GM21723 (cell line): Measurements from ENCODE around the gene COX14.
"Not testable (repeated sequence)": the region's sequence is repeated elsewhere in the genome, so short reads cannot be mapped to it uniquely, and the experiment has no call there.

Experiments used
- ATAC-seq: cut with Tn5 transposase; IDR thresholded peaks from one replicate; pipeline ENCODE4 v1.9.1; 2021; ENCODE audit warnings: mild to moderate bottlenecking, moderate library complexity; ENCODE audit not compliant: unreplicated experiment

Gene COX14

GRCh38 chr12:50107416-50108268, 4.4 kb upstream of the COX14 start:
- no peak for ATAC-seq

GRCh38 chr12:50109319-50109718, 2.7 kb upstream of the COX14 start:
- no peak for ATAC-seq

GRCh38 chr12:50110127-50110761, 1.8 kb upstream of the COX14 start:
- ATAC-seq: peak; percentile 15

- no peak for ATAC-seq
These were observed 1.2 kb upstream of the COX14 start for GRCh38 chr12:50110762-50111351.

- ATAC-seq: peak; percentile 7
These were observed 692 bp upstream of the COX14 start for GRCh38 chr12:50111395-50111692.

- no peak for ATAC-seq
These were observed 601 bp downstream of the COX14 start for GRCh38 chr12:50112456-50113218.

GRCh38 chr12:50117057-50117622, 5.1 kb downstream of the COX14 start:
- no peak for ATAC-seq

GRCh38 chr12:50119387-50119786, 7.4 kb downstream of the COX14 start:
- no peak for ATAC-seq

GRCh38 chr12:50120521-50120920, 8.5 kb downstream of the COX14 start:
- no peak for ATAC-seq

- no peak for ATAC-seq
These were observed 8.9 kb downstream of the COX14 start for GRCh38 chr12:50120953-50121352.

- no peak for ATAC-seq
These were observed 9.6 kb downstream of the COX14 start for GRCh38 chr12:50121641-50122040.

GRCh38 chr12:50123203-50123602, 11.2 kb downstream of the COX14 start:
- ATAC-seq: no peak

- ATAC-seq: no peak
These were observed 15.5 kb downstream of the COX14 start for GRCh38 chr12:50127546-50127945.

GRCh38 chr12:50129290-50129689, 17.3 kb downstream of the COX14 start:
- no peak for ATAC-seq

- ATAC-seq: no peak
These were observed 20.6 kb downstream of the COX14 start for GRCh38 chr12:50132505-50133135.

- no peak for ATAC-seq
These were observed 31.0 kb downstream of the COX14 start for GRCh38 chr12:50142993-50143392.

GRCh38 chr12:50145439-50145838, 33.4 kb downstream of the COX14 start:
- ATAC-seq: no peak

GRCh38 chr12:50147281-50147680, 35.2 kb downstream of the COX14 start:
- no peak for ATAC-seq

- not testable (repeated sequence) for ATAC-seq
These were observed 36.0 kb downstream of the COX14 start for GRCh38 chr12:50148011-50148410.

GRCh38 chr12:50149311-50149710, 37.3 kb downstream of the COX14 start:
- ATAC-seq: no peak
